Fibroblast of upper back skin (primary cell): ENCODE data around the gene MUC12.

ENCODE experiments used
- DNase-seq: peaks from one replicate; pipeline ENCODE4 v3.0.0-alpha.2; 2013

The MUC12 gene

GRCh38 chr7:101066141-101066832, 96.9 kb downstream of the MUC12 start:
- no peak for DNase-seq

- DNase-seq: no peak
These were observed 97.4 kb downstream of the MUC12 start for GRCh38 chr7:101066833-101067177.

GRCh38 chr7:101068401-101068800, 99.0 kb downstream of the MUC12 start:
- no peak for DNase-seq
